HG02973 (cell line): Measurements from ENCODE around the gene ACBD6.
A peak's percentile ranks its signal among the peaks of the same experiment; 100 is the strongest.
"Not testable (repeated sequence)": the region's sequence is repeated elsewhere in the genome, so short reads cannot be mapped to it uniquely, and the experiment has no call there.

ENCODE experiments used
- ATAC-seq: cut with Tn5 transposase; IDR thresholded peaks from one replicate; pipeline ENCODE4 v1.9.1; 2021; ENCODE audit warnings: moderate library complexity; ENCODE audit not compliant: unreplicated experiment

Gene ACBD6

GRCh38 chr1:180502361-180503279, at the start of gene ACBD6:
Gene ACBD6, minus strand, starts transcription at chr1:180502577. Its CDS starts 311 bp downstream, at chr1:180502266.
- ATAC-seq = peak; percentile 79

- ATAC-seq = no peak
These were observed 49.6 kb upstream of the ACBD6 start for GRCh38 chr1:180551997-180552396.

- ATAC-seq = no peak
These were observed 47.9 kb upstream of the ACBD6 start for GRCh38 chr1:180550241-180550640.

- ATAC-seq = not testable (repeated sequence)
These were observed 47.4 kb upstream of the ACBD6 start for GRCh38 chr1:180549770-180550169.

GRCh38 chr1:180548686-180549317, 46.4 kb upstream of the ACBD6 start:
- ATAC-seq = no peak

- ATAC-seq = no peak
These were observed 43.6 kb upstream of the ACBD6 start for GRCh38 chr1:180545991-180546390.

- no peak for ATAC-seq
These were observed 41.7 kb upstream of the ACBD6 start for GRCh38 chr1:180544050-180544449.

GRCh38 chr1:180542838-180543145, 40.4 kb upstream of the ACBD6 start:
- ATAC-seq = no peak

- no peak for ATAC-seq
These were observed 39.9 kb upstream of the ACBD6 start for GRCh38 chr1:180542113-180542837.

GRCh38 chr1:180540697-180541594, 38.6 kb upstream of the ACBD6 start:
- ATAC-seq = no peak

- no peak for ATAC-seq
These were observed 36.8 kb upstream of the ACBD6 start for GRCh38 chr1:180539136-180539535.

GRCh38 chr1:180536821-180537372, 34.5 kb upstream of the ACBD6 start:
- no peak for ATAC-seq

- no peak for ATAC-seq
These were observed 33.1 kb upstream of the ACBD6 start for GRCh38 chr1:180535418-180535999.

GRCh38 chr1:180534214-180534613, 31.8 kb upstream of the ACBD6 start:
- no peak for ATAC-seq

GRCh38 chr1:180533266-180533987, 31.1 kb upstream of the ACBD6 start:
- ATAC-seq = peak; percentile 65

GRCh38 chr1:180532854-180533253, 30.5 kb upstream of the ACBD6 start:
- no peak for ATAC-seq

- ATAC-seq = no peak
These were observed 28.1 kb upstream of the ACBD6 start for GRCh38 chr1:180530501-180530900.

- no peak for ATAC-seq
These were observed 26.6 kb upstream of the ACBD6 start for GRCh38 chr1:180528868-180529470.

- ATAC-seq = no peak
These were observed 24.8 kb upstream of the ACBD6 start for GRCh38 chr1:180527101-180527669.
